Measurements from ENCODE around the gene CD200R1.

DNA sequence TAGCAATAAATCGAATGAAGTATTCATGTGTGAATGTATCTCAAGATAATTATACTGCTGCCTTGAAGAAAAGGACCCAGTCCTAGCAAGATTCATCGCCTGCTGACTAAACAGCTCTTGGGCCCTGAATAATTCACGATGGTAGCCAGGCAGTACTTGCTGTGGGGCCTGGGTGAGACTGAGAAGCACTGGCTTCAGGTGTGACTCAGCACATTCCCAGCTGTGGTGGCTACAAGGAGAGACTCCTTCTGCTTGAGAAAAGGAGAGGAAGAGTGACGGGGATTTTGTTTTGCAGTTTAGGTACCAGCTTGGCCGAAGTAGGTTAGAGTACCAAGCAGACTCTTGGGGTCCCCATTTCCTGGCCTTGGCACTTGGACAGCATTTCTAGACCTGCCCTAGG is 80.6 kb downstream of the CD200R1 start:
- TF ChIP-seq, protein P1, sequence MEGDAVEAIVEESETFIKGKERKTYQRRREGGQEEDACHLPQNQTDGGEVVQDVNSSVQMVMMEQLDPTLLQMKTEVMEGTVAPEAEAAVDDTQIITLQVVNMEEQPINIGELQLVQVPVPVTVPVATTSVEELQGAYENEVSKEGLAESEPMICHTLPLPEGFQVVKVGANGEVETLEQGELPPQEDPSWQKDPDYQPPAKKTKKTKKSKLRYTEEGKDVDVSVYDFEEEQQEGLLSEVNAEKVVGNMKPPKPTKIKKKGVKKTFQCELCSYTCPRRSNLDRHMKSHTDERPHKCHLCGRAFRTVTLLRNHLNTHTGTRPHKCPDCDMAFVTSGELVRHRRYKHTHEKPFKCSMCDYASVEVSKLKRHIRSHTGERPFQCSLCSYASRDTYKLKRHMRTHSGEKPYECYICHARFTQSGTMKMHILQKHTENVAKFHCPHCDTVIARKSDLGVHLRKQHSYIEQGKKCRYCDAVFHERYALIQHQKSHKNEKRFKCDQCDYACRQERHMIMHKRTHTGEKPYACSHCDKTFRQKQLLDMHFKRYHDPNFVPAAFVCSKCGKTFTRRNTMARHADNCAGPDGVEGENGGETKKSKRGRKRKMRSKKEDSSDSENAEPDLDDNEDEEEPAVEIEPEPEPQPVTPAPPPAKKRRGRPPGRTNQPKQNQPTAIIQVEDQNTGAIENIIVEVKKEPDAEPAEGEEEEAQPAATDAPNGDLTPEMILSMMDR (IDR thresholded peaks at IDR 0.05; ENCODE audit: low read depth, low read length, poor library complexity, severe bottlenecking), result no peak
- no peak for TF ChIP-seq EZH2phosphoT487 (IDR thresholded peaks at IDR 0.05; ENCODE audit: borderline replicate concordance, low read length)

All from DOHH2 (cell line).